HG03103 (cell line): Measurements from ENCODE around the gene MRPL36.

Experiments used
- ATAC-seq: cut with Tn5 transposase; IDR thresholded peaks from one replicate; pipeline ENCODE4 v1.9.1; 2021; ENCODE audit warnings: low read depth; ENCODE audit not compliant: unreplicated experiment

The MRPL36 gene

DNA sequence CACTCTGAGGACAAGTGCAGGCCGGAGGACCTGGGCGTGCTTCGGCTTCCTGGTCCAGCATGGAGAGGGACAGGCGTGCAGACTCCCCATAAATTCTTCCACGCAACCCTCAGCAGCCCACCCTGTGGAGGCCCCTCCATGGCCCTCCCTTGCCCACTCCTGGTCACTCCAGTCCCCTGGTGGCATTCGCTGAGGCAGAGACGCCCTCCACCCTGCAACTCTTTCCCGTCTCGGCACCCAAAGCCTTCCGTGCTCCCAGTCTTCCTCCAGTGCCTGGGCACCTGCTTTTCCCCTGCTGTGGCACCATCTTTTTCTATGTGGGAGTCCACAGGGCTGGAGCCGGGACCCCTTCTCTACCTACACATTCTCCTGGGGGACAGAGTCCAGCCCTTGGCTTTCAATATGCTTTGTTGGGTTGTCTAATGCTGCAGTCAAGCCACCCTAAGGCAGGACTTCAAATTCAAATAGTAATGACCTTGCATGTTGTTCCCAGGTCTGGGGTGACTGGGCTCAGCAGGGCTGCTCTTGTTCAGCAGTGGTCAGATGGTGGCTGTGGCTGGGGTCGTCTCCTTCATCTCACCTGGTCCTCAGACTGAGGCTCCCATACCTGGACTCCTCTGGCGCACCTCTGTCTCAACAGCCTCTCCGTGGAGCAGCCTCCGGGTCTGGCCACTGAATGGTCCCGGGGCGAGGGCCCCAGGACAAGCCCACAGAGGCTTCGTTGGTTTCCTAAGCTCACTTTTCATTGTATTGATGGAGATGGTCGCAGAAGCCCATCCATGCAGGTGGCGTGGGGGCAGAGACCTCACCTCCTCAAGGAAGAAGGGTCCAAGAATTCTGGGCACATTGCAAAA is 15.2 kb downstream of the MRPL36 start:
- no peak for ATAC-seq

GRCh38 chr5:1783216-1783554 is 16.5 kb downstream of the MRPL36 start:
- peak; percentile 72 for ATAC-seq

DNA sequence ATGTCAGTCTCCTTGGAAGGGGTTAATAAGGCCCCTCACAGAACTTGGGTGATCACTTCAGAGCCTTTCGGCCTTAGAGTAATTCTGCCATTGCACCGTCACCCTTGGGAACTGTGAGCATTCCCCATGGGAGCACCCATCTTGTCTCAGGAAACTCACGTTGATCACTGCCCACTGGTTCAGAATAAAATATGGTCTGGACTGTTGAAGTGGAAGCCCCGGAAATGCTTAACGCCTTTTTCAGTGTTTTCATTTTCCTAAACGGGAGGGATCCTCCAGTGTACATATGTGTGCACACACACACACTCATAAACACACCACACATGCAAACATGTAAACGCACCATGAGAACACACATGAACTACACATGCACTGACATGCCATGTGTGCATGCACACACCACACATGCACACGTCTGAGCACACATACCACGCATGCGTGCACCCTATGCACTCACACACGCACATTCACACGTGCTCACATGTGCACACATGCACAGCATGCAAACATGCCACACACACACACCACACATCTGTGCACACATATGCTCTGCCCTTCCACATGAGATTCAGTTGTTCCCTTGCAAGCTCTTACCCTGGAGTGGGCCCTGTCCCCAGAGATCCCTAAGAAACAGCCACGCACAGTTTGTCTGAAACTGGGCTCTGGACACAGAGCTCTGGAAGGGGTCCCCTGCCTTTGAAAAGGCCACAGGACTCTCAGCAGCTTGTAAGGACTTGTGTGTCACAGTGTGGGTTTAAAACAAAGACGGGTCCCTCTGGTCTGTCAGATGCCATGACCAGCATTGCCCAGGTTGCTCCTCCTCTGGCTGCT is 17.0 kb downstream of the MRPL36 start:
- peak; percentile 13 for ATAC-seq

DNA sequence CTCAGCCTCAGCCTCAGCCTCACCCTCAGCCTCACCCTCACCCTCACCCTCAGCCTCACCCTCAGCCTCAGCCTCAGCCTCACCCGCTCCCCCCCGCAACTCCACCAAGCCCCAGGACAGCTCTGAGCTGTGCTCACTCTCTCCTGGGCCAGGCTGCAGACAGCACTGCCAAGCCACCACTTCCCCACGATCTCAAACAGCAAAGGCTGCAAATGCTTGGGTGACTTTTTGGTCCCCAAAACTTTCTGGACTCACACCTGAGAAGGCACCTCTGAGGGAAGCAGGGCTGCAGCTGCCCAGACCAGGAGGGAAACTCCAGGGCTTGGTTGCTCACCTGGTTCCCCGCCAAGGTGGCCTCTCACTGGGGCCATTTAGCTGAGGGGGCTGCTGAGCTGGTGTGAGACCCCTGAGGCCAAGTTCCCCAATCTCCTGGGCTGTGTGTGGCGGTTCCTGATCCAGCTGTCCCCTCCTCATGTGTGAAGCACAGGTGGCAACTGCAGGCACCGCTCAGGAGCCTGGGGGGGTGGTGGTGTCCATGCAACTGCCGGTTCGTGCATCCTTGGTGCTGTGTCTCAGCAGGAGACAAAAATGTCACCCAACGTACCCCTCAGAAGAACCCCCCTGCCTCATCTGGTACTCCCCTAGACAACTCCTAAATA is 17.8 kb downstream of the MRPL36 start:
- no peak for ATAC-seq

GRCh38 chr5:1781107-1781506 is 18.5 kb downstream of the MRPL36 start:
- ATAC-seq: no peak

DNA sequence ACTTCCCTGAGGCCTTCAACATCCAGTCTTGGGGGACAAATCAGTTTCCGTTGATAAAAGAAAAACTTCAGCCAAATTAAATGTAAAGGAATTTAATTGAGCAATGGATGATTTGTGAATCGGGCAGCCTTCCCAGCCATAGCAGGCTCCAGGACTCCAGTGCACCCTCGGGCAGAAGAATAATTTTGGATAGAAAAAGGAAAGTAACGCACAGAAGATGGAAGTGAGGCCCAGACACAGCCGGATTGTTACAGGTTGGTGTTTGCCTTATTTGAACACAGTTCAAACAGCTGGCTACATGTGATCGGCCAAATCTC is 19.1 kb downstream of the MRPL36 start:
- no peak for ATAC-seq

- ATAC-seq: no peak
Observed at GRCh38 chr5:1779782-1780613, 19.6 kb downstream of the MRPL36 start.

DNA sequence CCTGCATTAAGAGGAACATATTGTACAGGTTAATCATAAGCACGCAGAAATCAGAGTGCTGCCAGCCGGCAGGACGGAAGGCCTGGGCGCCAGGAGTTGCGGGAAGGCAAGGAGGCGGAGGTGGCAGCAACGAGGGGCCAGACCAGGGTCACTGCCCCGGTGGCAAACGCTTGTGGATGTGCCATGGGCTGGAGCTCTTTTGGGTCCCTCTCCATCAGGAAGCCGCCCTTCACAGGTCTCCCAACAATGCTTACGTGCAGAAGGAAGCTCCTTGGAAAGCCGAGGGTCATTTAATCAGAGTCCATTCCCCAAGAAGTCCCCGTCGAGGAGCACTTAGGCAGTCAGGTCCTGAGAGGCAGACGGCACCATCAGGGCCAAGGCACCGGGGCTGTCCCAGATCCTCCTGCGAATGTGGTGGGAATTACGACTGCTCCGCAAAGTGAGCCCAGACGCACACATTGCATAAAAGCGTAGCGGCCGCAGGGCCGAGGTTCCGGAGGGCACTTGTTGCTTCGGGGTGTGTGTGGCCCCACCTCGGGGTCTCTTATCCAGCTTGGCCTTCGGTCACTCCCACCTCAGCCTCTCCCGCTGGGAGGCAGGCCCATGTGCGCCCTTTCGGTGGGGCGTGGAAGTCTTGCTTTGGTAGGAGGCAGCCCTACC is 20.5 kb downstream of the MRPL36 start:
- no peak for ATAC-seq

DNA sequence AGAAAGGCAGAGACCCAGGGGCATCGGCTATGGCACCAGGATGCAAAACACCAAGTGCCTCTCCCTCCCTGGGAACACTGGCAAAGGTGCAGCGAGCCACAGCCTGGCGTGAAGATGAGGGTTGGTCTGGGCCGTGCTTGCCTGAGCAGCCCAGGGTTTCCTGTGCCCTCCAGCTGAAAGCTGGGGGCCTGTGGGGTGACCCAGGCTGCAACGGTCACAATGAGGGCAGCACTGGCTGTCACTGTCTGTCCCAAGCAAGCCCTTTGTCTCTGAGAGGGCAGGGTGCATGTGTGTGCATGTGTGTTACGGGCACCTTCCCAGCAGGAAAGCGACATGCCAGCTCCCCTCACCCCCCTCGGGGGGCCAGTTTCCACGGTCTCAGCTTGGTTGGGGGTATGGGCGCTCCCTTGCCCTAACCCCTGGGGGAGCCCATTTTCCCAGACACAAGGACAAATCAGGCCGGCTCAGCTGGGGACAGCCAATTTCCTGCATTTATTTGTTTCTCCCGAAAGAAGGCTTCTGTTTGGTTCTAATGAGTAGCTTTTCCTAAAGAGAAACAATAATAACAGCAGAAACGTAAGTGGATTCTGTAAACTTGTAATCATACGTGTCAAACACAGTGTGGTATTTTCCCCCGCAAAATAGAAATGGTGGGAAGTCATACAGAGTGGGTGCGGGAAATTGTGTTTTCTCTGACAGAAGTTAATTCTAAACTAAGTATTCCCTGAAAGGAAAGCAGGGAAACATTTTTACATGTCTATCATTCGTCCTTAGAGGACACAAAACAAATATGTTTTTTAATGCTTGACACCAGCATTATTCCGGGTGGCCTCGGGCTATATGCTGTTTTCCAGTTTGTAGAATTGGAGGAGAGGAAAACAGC is 21.3 kb downstream of the MRPL36 start:
- no peak for ATAC-seq

DNA sequence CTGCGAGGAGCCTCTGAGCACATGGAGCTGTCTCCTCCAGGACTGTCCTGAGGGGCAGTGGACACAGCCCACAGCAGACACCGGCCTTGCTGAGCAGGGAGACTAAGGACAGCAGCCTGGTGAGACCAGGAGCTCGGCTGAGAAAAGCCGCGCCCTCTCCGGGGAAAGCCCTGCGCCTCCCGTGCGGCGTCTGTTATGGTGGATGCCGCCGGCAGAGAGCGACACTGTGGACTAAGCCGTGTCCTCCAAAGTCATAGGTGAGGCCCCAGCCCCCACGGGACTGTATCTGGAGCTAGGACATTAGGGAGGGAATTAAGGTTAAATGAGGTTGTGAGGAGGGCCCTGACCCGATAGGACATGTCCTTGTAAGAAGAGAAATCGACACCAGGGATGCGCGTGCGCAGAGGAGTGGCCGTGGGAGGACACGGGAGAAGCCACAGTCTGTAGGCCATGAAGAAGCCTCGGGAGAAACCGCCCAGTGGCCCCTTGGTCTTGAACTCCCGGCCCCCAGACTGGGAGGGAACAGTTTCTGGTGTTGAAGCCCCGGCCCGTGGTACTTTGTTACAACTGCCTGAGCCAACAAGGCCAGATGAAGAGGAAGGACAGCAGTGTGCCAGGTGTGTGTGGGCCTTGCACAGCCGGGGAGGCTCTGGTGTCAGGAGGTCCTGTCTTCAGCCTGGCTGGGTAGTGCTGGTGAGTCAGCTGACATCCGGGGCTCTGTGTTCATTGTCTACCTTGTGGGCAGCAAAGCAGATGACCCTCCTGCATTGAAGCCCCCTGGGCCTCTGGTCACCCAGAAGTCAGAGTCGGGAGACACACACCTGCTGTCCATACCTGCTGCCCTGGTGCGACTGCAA is 22.1 kb downstream of the MRPL36 start:
- ATAC-seq: no peak

DNA sequence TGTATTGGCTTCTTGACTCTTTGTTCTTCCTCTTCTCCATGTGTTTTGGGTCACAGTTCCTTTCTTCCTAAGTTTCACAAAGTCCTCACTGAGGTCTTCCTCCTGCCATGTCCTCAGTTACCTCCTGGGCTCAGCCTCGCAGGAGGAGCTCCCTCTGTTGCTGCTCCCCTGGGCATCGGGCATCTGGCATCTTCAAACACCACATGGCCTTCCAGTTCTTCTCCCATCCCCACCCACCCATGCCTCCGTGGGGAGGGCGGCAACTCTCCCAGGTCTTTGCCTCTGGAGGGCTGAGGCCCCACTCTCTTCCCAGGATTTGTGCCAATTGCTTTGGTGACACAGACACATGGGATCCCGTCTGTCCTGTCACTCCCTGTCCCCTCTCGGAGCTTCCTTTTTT is 22.8 kb downstream of the MRPL36 start:
- ATAC-seq: no peak

- no peak for ATAC-seq
Observed at GRCh38 chr5:1772634-1773033, 27.0 kb downstream of the MRPL36 start.

DNA sequence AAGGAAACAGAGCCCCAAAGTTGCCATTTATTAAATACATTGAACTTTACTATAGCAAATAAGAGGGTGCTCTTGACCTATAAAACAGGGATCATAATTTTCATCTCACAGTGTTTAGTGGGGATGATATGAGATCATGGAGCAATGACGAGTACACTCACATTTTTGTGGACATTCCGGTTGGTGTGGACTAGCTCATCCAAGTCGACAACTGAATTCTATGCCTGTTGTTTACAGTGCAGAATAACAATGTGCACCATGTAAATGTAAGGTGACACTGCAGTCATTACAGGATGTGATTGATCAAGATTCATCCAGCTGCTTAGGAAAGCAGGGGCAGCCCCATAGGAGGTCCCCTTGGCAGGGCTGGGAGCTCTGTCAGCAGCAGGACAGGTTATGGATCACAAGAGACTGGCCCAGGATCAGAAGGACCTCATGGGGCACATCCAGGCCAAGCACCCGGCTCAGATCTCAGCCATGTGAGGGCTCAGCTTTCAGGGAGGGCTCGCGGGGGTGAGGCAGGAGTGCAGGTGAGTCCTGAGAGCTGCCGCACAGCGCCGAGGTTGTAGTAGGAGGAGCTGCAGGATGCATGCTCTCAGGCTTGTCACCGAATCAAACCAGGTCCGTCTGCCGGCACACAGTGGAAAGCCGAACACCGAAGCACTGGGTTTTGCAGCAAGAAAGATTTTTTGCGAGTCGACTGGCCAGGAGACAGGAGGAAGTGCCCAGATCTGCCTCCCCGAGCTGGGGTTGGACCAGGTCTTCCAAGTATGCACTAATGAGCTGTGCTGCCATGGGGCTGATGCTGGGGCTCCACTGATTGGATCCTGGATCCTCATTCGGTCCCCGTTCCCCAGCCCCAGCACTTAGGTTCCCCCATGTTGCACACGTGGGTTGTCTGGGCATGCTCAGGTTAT is 28.2 kb downstream of the MRPL36 start:
- ATAC-seq: no peak

- no peak for ATAC-seq
Observed at GRCh38 chr5:1770443-1770802, 29.2 kb downstream of the MRPL36 start.

DNA sequence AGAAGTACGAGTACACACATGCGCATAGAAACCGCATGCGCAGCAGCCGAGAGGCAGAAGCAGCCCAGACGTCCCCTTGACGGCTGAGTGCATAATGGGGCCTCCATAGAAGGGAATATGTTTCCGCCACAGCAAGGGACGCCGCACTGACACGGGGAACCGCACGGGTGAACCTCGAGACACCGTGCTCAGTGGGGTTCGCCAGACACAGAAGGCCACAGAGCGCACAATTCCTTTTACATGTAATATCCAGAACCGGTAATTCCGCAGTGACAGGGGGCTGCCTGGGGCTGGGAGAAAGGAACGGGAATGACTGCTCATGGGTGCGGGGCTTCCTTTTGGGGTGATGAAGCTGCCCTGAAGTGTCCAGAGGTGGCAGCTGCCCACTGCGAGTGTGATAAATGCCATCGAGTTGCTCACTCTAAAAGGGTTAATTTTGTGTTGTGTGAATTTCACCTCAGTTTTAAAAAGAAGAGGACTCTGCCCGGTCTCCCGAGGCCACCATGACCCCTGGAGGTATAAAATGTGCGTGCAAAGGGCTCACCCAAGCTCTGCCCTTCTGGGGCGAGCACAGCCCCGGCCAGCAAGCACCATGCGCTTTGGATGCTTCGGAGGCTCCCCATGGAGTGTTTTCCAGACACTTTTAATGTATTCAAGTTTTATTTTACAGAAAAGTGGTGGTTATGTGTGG is 29.7 kb downstream of the MRPL36 start:
- no peak for ATAC-seq

DNA sequence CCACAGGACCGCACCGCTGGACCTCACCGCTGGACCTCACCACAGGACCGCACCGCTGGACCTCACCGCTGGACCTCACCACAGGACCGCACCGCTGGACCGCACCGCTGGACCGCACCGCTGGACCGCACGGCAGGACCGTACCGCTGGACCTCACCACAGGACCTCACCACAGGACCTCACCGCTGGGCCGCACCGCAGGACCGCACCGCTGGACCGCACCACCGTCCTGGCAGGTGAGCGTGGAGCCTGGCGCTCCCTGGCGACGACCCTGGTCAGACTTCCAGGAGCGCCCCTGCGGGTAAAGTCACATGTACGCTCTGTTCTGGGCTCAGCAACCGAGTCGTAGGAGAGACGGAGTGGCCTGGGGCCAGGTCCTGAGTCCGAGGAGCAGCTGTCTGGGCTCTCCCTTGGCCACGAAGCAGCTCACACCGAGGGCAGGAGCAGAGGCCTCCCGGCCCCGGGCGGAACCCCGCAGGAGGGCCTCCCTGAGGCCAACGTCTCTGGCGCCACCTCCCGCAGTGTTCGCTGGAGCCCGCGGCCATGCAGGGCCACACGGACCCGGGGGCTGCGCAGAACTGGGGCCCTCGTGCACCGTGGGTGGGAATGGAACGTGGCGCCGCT is 30.5 kb downstream of the MRPL36 start:
- no peak for ATAC-seq
